HepG2 (cell line): Measurements from ENCODE around the gene SNRPB2. TPM values are rescaled to one million over a fixed set of nuclear protein-coding genes. Genes with fewer than 3 reads are reported as not detected.

Experiments used
- ATAC-seq: fragments of 200-7000 bp; cut with Tn5 transposase; 3 replicates; pipeline ENCODE4 v1.9.1; 2020; ENCODE audit warnings: mild to moderate bottlenecking, moderate library complexity
- BruUV-seq: library from RNA; stranded (reverse); fragments of 400-500 nt; replicated peaks from 2 replicates; lab custom pipeline; 2021; lab: Mats Ljungman, UMichigan
- CTCF ChIA-PET: fragments of 300-600 bp; formaldehyde crosslinking; extraction: SDS; loops from one replicate; lab custom pipeline; 2021; ENCODE audit warnings: low total read pairs, inconsistent platforms, low intra/inter-chr PET ratio; lab: Yijun Ruan, JAX
- POLR2A ChIA-PET: fragments of 350-600 bp; sonication (Branson Sonifier 250); formaldehyde crosslinking; loops from one replicate; lab custom pipeline; 2020; ENCODE audit warnings: antibody characterized with exemption, inconsistent platforms; lab: Yijun Ruan, JAX
- DNase-seq: peaks from one replicate; pipeline ENCODE4 v3.0.0-alpha.2; 2015; ENCODE audit warnings: low spot score
- FAIRE-seq: peaks from 3 replicates; lab custom pipeline; 2011; peaks lifted over from hg19 to GRCh38; lab: Jason Lieb, UNC
- H2AFZ ChIP-seq: one replicate; pipeline ENCODE4 v1.6.1; 2011; ENCODE audit warnings: low read length, inconsistent platforms
- H3K27ac ChIP-seq: fragments of 300-600 bp; 3 replicates; pipeline ENCODE4 v1.8.0; 2011; ENCODE audit warnings: mixed run types, mild to moderate bottlenecking, mixed read lengths, low read length, inconsistent platforms; ENCODE audit not compliant: insufficient read depth; ENCODE audit errors: extremely low read length
- H3K27me3 ChIP-seq, 2 experiments: fragments of 200-600 bp in 1 of 2; 2 replicates in 1 of 2; 3 replicates in 1 of 2; pipeline versions ENCODE4 v1.6.0 to v1.8.0; 2011; ENCODE audit warnings: low read length in 2 of 2, mild to moderate bottlenecking in 2 of 2, moderate library complexity in 2 of 2, inconsistent platforms in 1 of 2; ENCODE audit not compliant: insufficient read depth in 2 of 2, control insufficient read depth in 1 of 2
- H3K36me3 ChIP-seq, 2 experiments: fragments of 200-600 bp in 1 of 2; replicated peaks in 1 of 2; 2 replicates in 1 of 2; 3 replicates in 1 of 2; pipeline versions ENCODE4 v1.5.1 to v1.8.0; 2011; ENCODE audit warnings: low read length in 2 of 2, inconsistent platforms in 1 of 2; ENCODE audit not compliant: insufficient read depth in 2 of 2, control insufficient read depth in 1 of 2
- H3K4me1 ChIP-seq: 2 replicates; pipeline ENCODE4 v1.5.1; 2012; ENCODE audit warnings: low read length, inconsistent platforms; ENCODE audit not compliant: insufficient read depth
- H3K4me2 ChIP-seq: 2 replicates; pipeline ENCODE4 v1.6.0; 2011; ENCODE audit warnings: low read depth, low read length, inconsistent platforms
- H3K4me3 ChIP-seq, 3 experiments: fragments of 200-600 bp in 1 of 3; sonication (generic), shearing (Covaris generic) in 1 of 3; replicated peaks in 1 of 3; 2 replicates each; pipeline ENCODE4 v1.5.1; 2011 to 2016; ENCODE audit warnings: low read length in 3 of 3, inconsistent platforms in 2 of 3, low read depth in 2 of 3, mild to moderate bottlenecking in 2 of 3, control low read depth in 1 of 3, mixed read lengths in 1 of 3; ENCODE audit not compliant: insufficient read depth in 1 of 3
- H3K79me2 ChIP-seq: one replicate; pipeline ENCODE4 v1.6.1; 2011; ENCODE audit warnings: low read length, inconsistent platforms; ENCODE audit not compliant: insufficient read depth
- H3K9ac ChIP-seq: 2 replicates; pipeline ENCODE4 v1.6.0; 2011; ENCODE audit warnings: mild to moderate bottlenecking, low read depth, low read length, inconsistent platforms; ENCODE audit not compliant: insufficient read depth
- H3K9me3 ChIP-seq: 2 replicates; pipeline ENCODE4 v1.5.1; 2012; ENCODE audit warnings: mild to moderate bottlenecking, low read length
- H4K20me1 ChIP-seq: 2 replicates; pipeline ENCODE4 v1.6.0; 2011; ENCODE audit warnings: inconsistent platforms, mild to moderate bottlenecking, low read length, moderate library complexity; ENCODE audit not compliant: insufficient read depth
- FLYWCH1 ChIP-seq: sonication (generic); formaldehyde crosslinking; IDR thresholded peaks from 2 replicates; pipeline ENCODE4 v1.8.1; 2023; ENCODE audit warnings: mild to moderate bottlenecking, missing genetic modification reagents
- IRF2 ChIP-seq: IDR thresholded peaks from 2 replicates; pipeline ENCODE4 v1.6.1; 2018; ENCODE audit warnings: missing genetic modification reagents, missing compliant biosample characterization
- MEIS1 ChIP-seq: sonication (generic); formaldehyde crosslinking; IDR thresholded peaks from 2 replicates; pipeline ENCODE4 v1.9.0; 2021; ENCODE audit warnings: mild to moderate bottlenecking, missing genetic modification reagents, moderate library complexity, borderline replicate concordance
- MTF1 ChIP-seq: sonication (generic); formaldehyde crosslinking; IDR thresholded peaks from 2 replicates; pipeline ENCODE4 v1.5.0; 2020; ENCODE audit warnings: missing genetic modification reagents
- NCOA5 ChIP-seq: sonication (generic); formaldehyde crosslinking; IDR thresholded peaks from 2 replicates; pipeline ENCODE4 v1.4.0; 2020; ENCODE audit warnings: missing genetic modification reagents
- NFE2L2 ChIP-seq: fragments of 150-350 bp; IDR thresholded peaks from 2 replicates; pipeline ENCODE4 v1.6.1; 2014; ENCODE audit warnings: low read length
- REXO4 ChIP-seq: sonication (generic); formaldehyde crosslinking; IDR thresholded peaks from 2 replicates; pipeline ENCODE4 v1.8.0; 2022; ENCODE audit warnings: missing genetic modification reagents, mild to moderate bottlenecking, borderline replicate concordance
- RFX3 ChIP-seq: IDR thresholded peaks from 2 replicates; pipeline ENCODE4 v1.6.1; 2016; ENCODE audit warnings: missing biosample characterization, missing genetic modification reagents
- ZNF138 ChIP-seq: sonication (generic); formaldehyde crosslinking; IDR thresholded peaks from 2 replicates; pipeline ENCODE4 v1.5.0; 2020; ENCODE audit warnings: mild to moderate bottlenecking, low read depth, missing genetic modification reagents
- ZNF331 ChIP-seq: sonication (generic); formaldehyde crosslinking; IDR thresholded peaks from 2 replicates; pipeline ENCODE4 v1.4.0; 2020; ENCODE audit warnings: missing genetic modification reagents
- ZNF460 ChIP-seq: sonication (generic); formaldehyde crosslinking; IDR thresholded peaks from 2 replicates; pipeline ENCODE4 v1.5.1; 2020; ENCODE audit warnings: missing genetic modification reagents, mild to moderate bottlenecking, borderline replicate concordance
- ZNF83 ChIP-seq: sonication (generic); formaldehyde crosslinking; IDR thresholded peaks from 2 replicates; pipeline ENCODE4 v1.4.0; 2020; ENCODE audit warnings: missing genetic modification reagents, mild to moderate bottlenecking, borderline replicate concordance
- ZNF883 ChIP-seq: sonication (generic); formaldehyde crosslinking; IDR thresholded peaks from 2 replicates; pipeline ENCODE4 v1.5.1; 2020; ENCODE audit warnings: mild to moderate bottlenecking, missing genetic modification reagents; ENCODE audit errors: not compliant biosample characterization
- ZSCAN20 ChIP-seq: sonication (generic); formaldehyde crosslinking; IDR thresholded peaks from 2 replicates; pipeline ENCODE4 v1.4.0; 2020; ENCODE audit warnings: missing genetic modification reagents, mild to moderate bottlenecking, borderline replicate concordance
- in situ Hi-C: cut with HindIII; loops from 2 replicates; pipeline ENCODE4 v1.10.0; 2017; ENCODE audit warnings: low pct_unique_long_range_greater_than_20kb; ENCODE audit not compliant: extremely low pct_ligation_motif_present
- intact Hi-C: fragments of 100-400 bp; cut with micrococcal nuclease; formaldehyde crosslinking; loops from one replicate; pipeline ENCODE4 v1.10.0; 2022; ENCODE audit not compliant: unreplicated experiment
- polyA plus RNA-seq, 8 experiments: library from polyadenylated mRNA; depleted of rRNA in 3 of 8; stranded (reverse) in 7 of 8; unstranded in 1 of 8; fragments of >200 nt; fragmentation: Illumina TruSeq in 4 of 8; extraction: Trizol in 4 of 8; gene quantifications; 2 replicates each; pipeline versions ENCODE4 v1.2.1 to v1.2.3, GENCODE V29; 2011 to 2016; ENCODE audit warnings: low read depth in 4 of 8, missing spikeins in 1 of 8, mixed read lengths in 1 of 8; ENCODE audit not compliant: insufficient read depth in 1 of 8
- total RNA-seq, 5 experiments: library from RNA; depleted of rRNA; stranded (reverse); fragments of >200 nt; fragmentation: Illumina TruSeq; extraction: Trizol; gene quantifications; 2 replicates each; pipeline ENCODE4 v1.2.3, GENCODE V29; 2016; ENCODE audit warnings: low read depth in 1 of 5
- TF ChIP-seq, protein P1 (sequence below): sonication (generic); formaldehyde crosslinking; IDR thresholded peaks from 2 replicates; pipeline ENCODE4 v1.5.0; 2020; ENCODE audit warnings: missing genetic modification reagents, mild to moderate bottlenecking, borderline replicate concordance

SNRPB2 gene
- total and polyA plus RNA-seq, 2 of the 13 experiments (the other 11 are each of a cell fraction or from before 2014, with no cell fraction given), result 107 to 204 TPM

DNA sequence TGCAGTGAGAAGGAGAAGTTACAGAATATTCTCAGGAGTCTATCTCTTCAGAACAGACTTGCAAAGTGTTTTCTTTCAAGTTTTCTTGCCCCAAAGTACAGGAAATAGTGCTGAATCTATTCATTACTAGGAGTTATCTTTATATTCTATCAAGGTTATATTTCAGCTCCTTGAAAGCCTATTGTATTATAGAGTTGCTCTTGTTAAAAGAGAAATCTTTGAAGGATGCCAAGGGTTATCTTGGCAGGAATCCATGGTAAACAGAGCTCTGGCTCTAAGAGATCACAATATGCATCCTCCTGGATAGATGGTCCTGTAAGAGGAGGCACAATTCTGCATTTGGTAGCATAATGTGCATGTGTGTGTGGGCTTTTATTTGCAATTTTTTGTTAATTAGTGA, 21.2 kb upstream of the SNRPB2 start:
- H3K4me1 ChIP-seq, result peaks cover 19% of the 10 kb centered on the region
- H3K9ac ChIP-seq, result no peak overlapping the region
- ChIA-PET CTCF (no interaction called here), POLR2A (no interaction called here)
- no peak overlapping the region for H3K27ac ChIP-seq
- intact Hi-C loops (no loop called here), in situ Hi-C loops (no loop called here)
- no peak overlapping the region for H2AFZ ChIP-seq
- H4K20me1 ChIP-seq, result no peaks in the 10 kb centered on the region
- no peak overlapping the region for H3K4me2 ChIP-seq
- peaks cover 5 to 17% of the 10 kb centered on the region in 2 experiments; a peak in 3 of 5 replicates for H3K27me3 ChIP-seq
- TF ChIP-seq IRF2 (CRISPR knock-in tag) (no peak), RFX3 (CRISPR knock-in tag) (no peak), FLYWCH1 (no peak), MTF1 (CRISPR knock-in tag) (no peak), ZSCAN20 (CRISPR knock-in tag) (no peak), ZNF460 (CRISPR knock-in tag) (no peak), ZNF883 (CRISPR knock-in tag) (no peak), ZNF138 (CRISPR knock-in tag) (no peak), MEIS1 (CRISPR knock-in tag) (no peak), ZNF331 (no peak), NFE2L2 (no peak), NCOA5 (CRISPR knock-in tag) (no peak), REXO4 (CRISPR knock-in tag) (no peak), ZNF83 (CRISPR knock-in tag) (no peak)
- TF ChIP-seq, protein P1, sequence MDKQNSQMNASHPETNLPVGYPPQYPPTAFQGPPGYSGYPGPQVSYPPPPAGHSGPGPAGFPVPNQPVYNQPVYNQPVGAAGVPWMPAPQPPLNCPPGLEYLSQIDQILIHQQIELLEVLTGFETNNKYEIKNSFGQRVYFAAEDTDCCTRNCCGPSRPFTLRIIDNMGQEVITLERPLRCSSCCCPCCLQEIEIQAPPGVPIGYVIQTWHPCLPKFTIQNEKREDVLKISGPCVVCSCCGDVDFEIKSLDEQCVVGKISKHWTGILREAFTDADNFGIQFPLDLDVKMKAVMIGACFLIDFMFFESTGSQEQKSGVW, result no peak
- H3K9me3 ChIP-seq, result peaks cover 14% of the 10 kb centered on the region
- DNase-seq (no peak), ATAC-seq (no peak), FAIRE-seq (no peak)
- H3K4me3 ChIP-seq, result no peak overlapping the region
- no TSS peak for BruUV-seq
- no peaks in the 10 kb centered on the region for H3K79me2 ChIP-seq
- H3K36me3 ChIP-seq, result no peaks in the 10 kb centered on the region
